ENCODE measurements around the gene HHAT.
A peak's percentile ranks its signal among the peaks of the same experiment; 100 is the strongest.

The HHAT gene

DNA sequence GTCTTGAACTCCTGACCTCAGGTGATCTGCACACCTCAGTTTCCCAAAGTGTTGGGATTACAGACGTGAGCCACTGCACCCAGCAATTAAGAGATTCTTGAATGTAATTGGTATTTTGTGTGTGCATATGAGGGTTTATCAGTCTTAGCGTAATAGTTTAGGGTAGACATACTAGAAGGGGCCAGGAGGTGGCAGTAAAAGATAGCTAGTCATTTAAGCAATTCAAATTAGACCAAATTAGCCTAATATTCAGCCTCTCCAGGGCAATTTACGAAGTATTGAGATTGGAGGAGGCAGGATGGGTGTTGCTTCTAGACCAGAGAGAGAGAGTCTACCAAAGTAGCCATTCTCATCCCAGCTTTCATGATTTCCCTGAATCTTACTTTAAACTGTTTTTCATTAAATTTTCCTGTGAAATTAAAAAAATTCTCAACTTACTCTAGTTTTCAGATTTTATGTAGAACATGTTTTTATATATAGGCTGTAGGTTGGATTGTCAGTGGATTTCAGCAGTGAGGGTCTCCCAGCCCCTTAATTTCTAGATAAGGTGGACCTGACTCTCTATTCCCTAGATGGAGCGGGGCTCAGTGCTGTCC, 119.7 kb downstream of the HHAT start:
- DNase-seq (peak in 1 of 2 donors; percentile 17), ATAC-seq (no peak)
- H3K9me3 Mint-ChIP-seq: no peaks in the 10 kb centered on the region
- peaks cover 11% of the 10 kb centered on the region for H3K27me3 Mint-ChIP-seq
- no peak overlapping the region for H3K4me3 Mint-ChIP-seq
- no peak overlapping the region for H3K27ac Mint-ChIP-seq
- peaks cover 29% of the 10 kb centered on the region for H3K4me1 Mint-ChIP-seq

GRCh38 chr1:210455840-210456603, 127.3 kb downstream of the HHAT start:
- Mint-ChIP-seq H3K4me1 (peaks cover 7% of the 10 kb centered on the region), H3K27ac (no peak overlapping the region), H3K27me3 (peaks cover 9% of the 10 kb centered on the region), H3K9me3 (peaks cover 5 to 7% of the 10 kb centered on the region in 2 donors), H3K4me3 (no peak overlapping the region)
- ATAC-seq: peak; percentile 40
- no peak for DNase-seq

- DNase-seq (no peak), ATAC-seq (no peak)
- peaks cover 5 to 7% of the 10 kb centered on the region in 2 donors for H3K9me3 Mint-ChIP-seq
- H3K4me3 Mint-ChIP-seq: no peak overlapping the region
- H3K27ac Mint-ChIP-seq: no peak overlapping the region
- H3K27me3 Mint-ChIP-seq: peaks cover 9% of the 10 kb centered on the region
- peaks cover 7% of the 10 kb centered on the region for H3K4me1 Mint-ChIP-seq
Measured at GRCh38 chr1:210456731-210457255, 128.1 kb downstream of the HHAT start.

GRCh38 chr1:210457568-210457967, 128.9 kb downstream of the HHAT start:
- Mint-ChIP-seq H3K9me3 (peaks cover 5 to 7% of the 10 kb centered on the region in 2 donors), H3K27ac (no peak overlapping the region), H3K4me1 (peaks cover 7% of the 10 kb centered on the region), H3K27me3 (peaks cover 9% of the 10 kb centered on the region), H3K4me3 (no peak overlapping the region)
- no peak for DNase-seq
- ATAC-seq: no peak

DNA sequence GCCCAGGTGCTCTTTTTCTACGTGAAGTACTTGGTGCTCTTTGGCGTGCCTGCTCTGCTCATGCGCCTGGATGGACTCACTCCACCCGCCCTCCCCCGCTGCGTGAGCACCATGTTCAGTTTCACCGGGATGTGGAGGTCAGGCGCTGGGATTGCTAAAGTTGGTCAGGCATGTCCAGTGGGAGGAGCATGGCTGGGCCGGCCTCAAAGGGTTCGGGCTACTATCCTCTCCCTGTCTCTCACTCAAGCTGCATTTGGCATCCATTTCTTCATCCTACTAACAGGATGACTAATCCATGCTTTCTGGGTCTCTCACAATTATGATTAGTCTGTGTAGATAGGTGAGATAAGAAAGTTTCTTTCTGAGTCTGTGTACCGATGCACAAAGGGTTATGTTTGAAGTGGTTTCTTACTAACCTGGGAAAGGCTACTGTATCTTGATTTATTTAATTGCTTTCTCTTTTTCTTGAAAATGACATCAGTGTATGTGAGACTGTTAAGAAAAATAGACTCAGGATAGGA, 135.9 kb downstream of the HHAT start:
- H3K9me3 Mint-ChIP-seq: no peaks in the 10 kb centered on the region
- peaks cover 7% of the 10 kb centered on the region for H3K27me3 Mint-ChIP-seq
- peak in 1 of 2 donors; percentile 25 for DNase-seq
- H3K27ac Mint-ChIP-seq: peak overlapping the region; percentile 27 to 72
- H3K4me1 Mint-ChIP-seq: peaks cover 14% of the 10 kb centered on the region
- ATAC-seq: peak; percentile 99
- peak overlapping the region in 1 of 2 donors; percentile 34 for H3K4me3 Mint-ChIP-seq

- peak overlapping the region in 1 of 2 donors; percentile 41 for H3K4me3 Mint-ChIP-seq
Measured at GRCh38 chr1:210465150-210465549, 136.4 kb downstream of the HHAT start.

DNA sequence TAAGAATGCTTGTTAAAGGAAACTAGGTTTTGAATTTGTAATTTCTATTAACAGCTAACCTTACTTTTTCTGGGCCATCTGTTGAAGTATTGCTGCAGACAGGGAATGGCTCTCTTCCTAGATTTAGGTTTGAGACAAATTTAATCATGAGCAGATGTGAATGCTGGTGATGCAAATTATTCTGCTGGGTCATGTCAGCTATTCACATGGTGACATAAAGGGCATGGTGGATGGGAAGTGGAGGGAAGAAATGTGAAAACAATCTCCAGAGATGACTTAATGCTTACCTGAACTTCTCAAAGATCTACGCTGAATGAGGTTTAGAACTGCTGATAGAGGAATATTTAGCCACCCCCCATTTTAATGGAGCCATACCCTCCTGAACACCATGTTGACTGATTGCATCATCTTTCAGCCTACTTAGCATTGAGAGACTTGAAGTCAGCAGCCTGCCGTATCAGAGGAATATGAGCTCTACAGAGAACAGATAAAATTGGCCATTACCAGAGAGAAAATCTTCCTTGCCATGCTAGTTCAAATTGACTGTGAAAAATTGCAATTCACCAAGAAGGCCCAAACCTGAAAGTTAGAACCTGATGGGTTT, 138.8 kb downstream of the HHAT start:
- Mint-ChIP-seq H3K4me3 (no peak overlapping the region), H3K9me3 (no peaks in the 10 kb centered on the region), H3K27ac (no peak overlapping the region), H3K27me3 (peaks cover 15% of the 10 kb centered on the region), H3K4me1 (peaks cover 14% of the 10 kb centered on the region)
- no peak for ATAC-seq
- DNase-seq: no peak

More at GRCh38 chr1:210465150-210465549, 136.4 kb downstream of the HHAT start:
- H3K27ac Mint-ChIP-seq: peak overlapping the region in 1 of 2 donors; percentile 77
- peaks cover 14% of the 10 kb centered on the region for H3K4me1 Mint-ChIP-seq
- no peak for DNase-seq
- H3K27me3 Mint-ChIP-seq: peaks cover 10% of the 10 kb centered on the region
- no peak for ATAC-seq
- no peaks in the 10 kb centered on the region for H3K9me3 Mint-ChIP-seq

DNA sequence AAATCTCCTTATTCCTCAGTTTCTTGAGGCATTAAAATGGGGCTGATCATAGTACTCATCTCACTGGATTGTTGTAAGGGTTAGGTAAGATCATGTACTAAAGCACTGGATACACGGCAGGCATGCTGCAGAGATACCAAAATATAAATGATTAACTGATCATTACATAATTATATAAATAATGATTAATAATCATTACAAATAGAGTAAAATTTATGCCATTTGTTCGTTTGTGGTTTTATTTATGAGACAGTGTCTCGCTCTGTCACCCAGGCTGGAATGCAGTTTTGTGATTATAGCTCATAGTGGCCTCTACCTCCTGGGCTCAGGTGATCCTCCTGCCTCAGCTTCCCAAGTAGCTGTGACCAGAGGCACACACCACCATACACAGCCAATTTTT, 140.7 kb downstream of the HHAT start:
- peaks cover 15% of the 10 kb centered on the region for H3K27me3 Mint-ChIP-seq
- peaks cover 12% of the 10 kb centered on the region for H3K4me1 Mint-ChIP-seq
- no peak overlapping the region for H3K4me3 Mint-ChIP-seq

DNA sequence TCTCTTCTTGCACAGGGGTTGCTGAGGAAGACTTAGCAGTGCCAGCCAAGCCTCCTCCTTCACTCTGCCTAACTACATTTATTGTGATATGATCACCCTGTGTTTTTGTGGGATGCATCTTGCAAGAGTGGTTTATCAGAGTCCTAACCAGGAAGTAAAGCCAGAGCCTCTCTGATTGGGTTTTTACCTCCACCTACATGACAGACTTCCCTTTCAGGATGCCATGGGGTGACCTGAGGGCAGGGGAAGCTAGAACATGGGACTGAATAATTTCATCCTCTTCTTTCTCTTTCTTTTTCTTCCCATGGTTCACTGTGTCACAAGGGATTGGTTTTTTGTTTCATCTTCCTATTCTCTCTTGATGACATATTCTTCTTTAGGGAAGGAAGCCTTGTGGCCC, 146.6 kb downstream of the HHAT start:
- peak overlapping the region; percentile 4 to 84 for H3K27ac Mint-ChIP-seq
- ATAC-seq (no peak), DNase-seq (no peak)
- no peak overlapping the region for H3K4me3 Mint-ChIP-seq
- H3K27me3 Mint-ChIP-seq: peaks cover 3% of the 10 kb centered on the region
- H3K9me3 Mint-ChIP-seq: no peaks in the 10 kb centered on the region
- H3K4me1 Mint-ChIP-seq: no peaks in the 10 kb centered on the region

More for the DNA sequence above, 140.7 kb downstream of the HHAT start:
- Mint-ChIP-seq H3K9me3 (no peaks in the 10 kb centered on the region), H3K27ac (no peak overlapping the region)
- ATAC-seq (no peak), DNase-seq (no peak)

DNA sequence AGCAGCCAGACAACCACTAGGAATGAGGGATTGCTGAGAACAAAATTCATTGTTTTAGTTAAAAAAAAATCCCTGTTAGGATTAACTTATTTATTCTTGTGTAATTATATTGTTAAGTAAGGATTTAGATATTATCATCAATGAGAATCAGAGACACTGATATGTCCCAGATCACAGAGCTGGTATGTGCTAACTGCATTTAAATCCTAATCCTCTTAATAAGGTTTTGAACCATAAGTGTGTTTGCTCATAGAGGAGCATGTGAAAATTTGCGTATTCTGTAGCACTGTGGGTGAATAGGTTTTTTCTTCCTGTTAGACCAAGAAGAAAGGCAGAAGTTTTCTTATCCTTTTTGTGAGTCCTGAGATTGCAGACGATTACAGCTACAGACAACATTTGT, 147.1 kb downstream of the HHAT start:
- ATAC-seq: no peak

DNA sequence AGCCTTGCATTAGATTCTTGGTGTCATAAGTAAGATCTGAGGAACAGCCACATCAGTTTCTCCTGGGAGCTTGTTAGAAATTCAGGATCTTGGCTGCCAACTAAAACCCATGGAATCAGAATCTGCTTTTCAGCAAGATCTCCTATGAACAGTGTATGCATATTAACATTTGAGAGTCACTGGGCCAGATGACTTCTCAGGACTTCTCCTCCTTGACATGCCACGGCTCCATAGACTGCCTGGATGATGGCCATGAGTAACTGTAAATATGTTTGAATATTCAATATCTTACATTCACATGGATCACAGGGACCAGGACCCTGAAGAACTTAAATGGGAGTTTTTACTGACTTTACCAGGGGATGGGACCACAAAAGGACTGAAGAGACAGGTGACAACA, 148.0 kb downstream of the HHAT start:
- Mint-ChIP-seq H3K27me3 (no peaks in the 10 kb centered on the region), H3K4me1 (no peaks in the 10 kb centered on the region), H3K9me3 (no peaks in the 10 kb centered on the region), H3K27ac (no peak overlapping the region), H3K4me3 (no peak overlapping the region)
- DNase-seq: no peak
- ATAC-seq: no peak

More for the DNA sequence above, 147.1 kb downstream of the HHAT start:
- H3K27me3 Mint-ChIP-seq: no peaks in the 10 kb centered on the region
- no peak for DNase-seq
- H3K4me1 Mint-ChIP-seq: no peaks in the 10 kb centered on the region
- H3K9me3 Mint-ChIP-seq: no peaks in the 10 kb centered on the region
- no peak overlapping the region for H3K4me3 Mint-ChIP-seq
- no peak overlapping the region for H3K27ac Mint-ChIP-seq

- no peak overlapping the region for H3K27ac Mint-ChIP-seq
- no peak overlapping the region for H3K4me3 Mint-ChIP-seq
- no peaks in the 10 kb centered on the region for H3K27me3 Mint-ChIP-seq
- H3K4me1 Mint-ChIP-seq: no peaks in the 10 kb centered on the region
- no peaks in the 10 kb centered on the region for H3K9me3 Mint-ChIP-seq
- ATAC-seq (no peak), DNase-seq (no peak)
Measured at GRCh38 chr1:210477328-210477924, 148.7 kb downstream of the HHAT start.

- no peak for DNase-seq
- H3K27ac Mint-ChIP-seq: no peak overlapping the region
- H3K4me1 Mint-ChIP-seq: no peaks in the 10 kb centered on the region
- no peaks in the 10 kb centered on the region for H3K9me3 Mint-ChIP-seq
- no peak for ATAC-seq
- H3K27me3 Mint-ChIP-seq: no peaks in the 10 kb centered on the region
- H3K4me3 Mint-ChIP-seq: no peak overlapping the region
Measured at GRCh38 chr1:210478820-210479219, 150.1 kb downstream of the HHAT start.

DNA sequence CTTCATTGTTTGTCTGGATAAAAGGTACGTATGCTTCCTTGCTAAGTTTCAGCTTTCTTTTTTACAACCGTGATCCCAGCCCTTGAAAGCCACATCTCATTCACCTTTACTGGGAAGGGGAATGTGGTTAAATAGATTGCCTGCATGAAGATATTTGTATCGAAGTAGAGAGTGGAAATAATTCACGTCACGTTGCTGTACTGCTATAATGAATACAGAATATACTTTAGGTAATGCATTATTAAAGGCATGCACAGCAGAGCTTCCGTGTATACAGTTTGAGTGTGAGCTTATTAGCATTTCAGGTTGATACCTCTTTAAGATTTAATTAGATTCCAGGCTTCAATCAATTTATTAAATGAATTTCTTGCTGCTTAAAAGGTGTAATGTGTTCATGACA, 153.8 kb downstream of the HHAT start:
- no peak for ATAC-seq
- no peaks in the 10 kb centered on the region for H3K27me3 Mint-ChIP-seq
- H3K27ac Mint-ChIP-seq: no peak overlapping the region
- H3K4me3 Mint-ChIP-seq: no peak overlapping the region
- H3K4me1 Mint-ChIP-seq: no peaks in the 10 kb centered on the region
- no peaks in the 10 kb centered on the region for H3K9me3 Mint-ChIP-seq
- no peak for DNase-seq

GRCh38 chr1:210482945-210483617, 154.4 kb downstream of the HHAT start:
- no peaks in the 10 kb centered on the region for H3K27me3 Mint-ChIP-seq
- no peak for DNase-seq
- no peak overlapping the region for H3K4me3 Mint-ChIP-seq
- peak overlapping the region in 1 of 2 donors; percentile 52 for H3K27ac Mint-ChIP-seq
- no peaks in the 10 kb centered on the region for H3K4me1 Mint-ChIP-seq
- no peaks in the 10 kb centered on the region for H3K9me3 Mint-ChIP-seq
- ATAC-seq: no peak

Measured in stimulated activated naive CD8-positive, alpha-beta T cell treated with anti-CD3 and anti-CD28 coated beads, Interleukin-15, amount 100 ng/mL, for 72 hours (primary cell).